Measurements from ENCODE around the gene FAM81A.
"Not testable (repeated sequence)": the region's sequence is repeated elsewhere in the genome, so short reads cannot be mapped to it uniquely, and the experiment has no call there.

Gene FAM81A

DNA sequence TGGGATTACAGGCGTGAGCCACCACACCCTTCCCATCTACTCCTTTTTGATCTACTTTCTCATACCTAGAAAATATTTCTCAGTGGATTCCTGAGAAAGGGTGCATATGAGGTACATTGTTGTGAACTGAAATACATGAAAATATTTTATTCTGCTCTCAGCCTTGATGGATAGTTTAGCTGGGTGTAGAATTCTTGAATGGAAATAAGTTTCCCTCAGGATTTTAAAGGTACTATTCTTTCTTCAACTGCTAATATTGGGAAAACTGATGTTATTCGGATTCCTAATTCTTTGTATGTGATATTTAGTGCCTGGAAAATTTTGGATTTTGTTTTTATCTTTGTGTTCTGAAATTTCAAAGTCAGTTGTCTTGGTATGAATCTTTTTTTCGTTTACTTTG, 9.1 kb upstream of the FAM81A start:
- DNase-seq (ENCODE audit: low spot score): not testable (repeated sequence)

DNA sequence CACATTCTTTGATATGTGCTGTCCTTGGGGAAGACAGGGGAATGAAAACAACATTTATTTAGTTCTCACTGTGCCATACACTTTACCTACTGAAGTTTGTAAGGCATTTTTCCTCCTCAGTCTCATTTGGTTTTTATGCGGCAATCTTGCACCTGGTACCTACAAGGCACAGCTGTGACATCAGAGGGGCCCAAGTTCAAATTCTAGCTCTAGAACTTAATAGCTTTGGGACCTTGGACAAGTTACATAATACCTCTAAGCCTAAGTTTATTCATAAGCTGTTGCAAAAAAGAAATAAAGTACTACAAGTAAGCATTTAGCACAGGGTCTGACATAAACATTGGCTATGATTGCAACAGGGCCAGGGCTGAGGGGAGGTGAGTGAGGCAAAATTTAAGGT, 5.6 kb upstream of the FAM81A start:
- no peak for DNase-seq (ENCODE audit: low spot score)

DNA sequence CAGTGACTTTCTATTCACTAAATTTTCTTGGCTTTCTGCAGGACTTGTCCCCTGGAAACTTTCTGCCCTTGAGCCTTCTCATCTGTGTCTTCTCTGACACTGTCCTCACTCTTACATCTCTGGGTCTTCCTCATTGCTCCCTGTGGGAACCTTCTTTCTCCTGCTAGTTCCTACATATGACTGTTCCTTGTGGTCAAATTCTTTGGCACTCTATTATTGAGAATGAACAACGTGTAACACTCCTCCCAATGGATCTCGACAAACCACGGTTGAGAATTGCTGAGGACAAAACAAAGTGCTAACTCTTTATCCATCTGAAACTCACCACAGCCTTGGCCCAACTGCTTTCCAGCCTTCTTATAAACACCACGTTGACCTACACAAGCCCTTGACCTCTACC, 3.5 kb upstream of the FAM81A start:
- no peak for DNase-seq (ENCODE audit: low spot score)

DNA sequence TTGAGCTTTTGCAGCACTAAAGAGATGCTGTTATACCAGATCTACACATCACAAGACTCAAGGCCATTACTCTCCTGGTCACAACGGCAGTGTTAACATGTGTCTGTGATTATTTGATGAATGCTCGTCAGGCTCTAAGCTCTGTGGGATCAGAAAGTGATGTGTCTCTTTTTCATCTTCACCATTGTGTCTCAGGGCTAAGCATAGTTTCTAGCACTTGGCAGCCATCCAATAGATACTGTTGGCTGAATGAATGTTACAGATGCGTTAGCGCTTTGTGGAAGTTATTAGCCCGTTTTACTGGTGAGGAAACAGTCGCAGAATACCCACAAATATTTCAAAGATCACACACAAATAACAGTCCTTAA, 1.2 kb upstream of the FAM81A start:
- DNase-seq (ENCODE audit: low spot score): peak; percentile 15

DNA sequence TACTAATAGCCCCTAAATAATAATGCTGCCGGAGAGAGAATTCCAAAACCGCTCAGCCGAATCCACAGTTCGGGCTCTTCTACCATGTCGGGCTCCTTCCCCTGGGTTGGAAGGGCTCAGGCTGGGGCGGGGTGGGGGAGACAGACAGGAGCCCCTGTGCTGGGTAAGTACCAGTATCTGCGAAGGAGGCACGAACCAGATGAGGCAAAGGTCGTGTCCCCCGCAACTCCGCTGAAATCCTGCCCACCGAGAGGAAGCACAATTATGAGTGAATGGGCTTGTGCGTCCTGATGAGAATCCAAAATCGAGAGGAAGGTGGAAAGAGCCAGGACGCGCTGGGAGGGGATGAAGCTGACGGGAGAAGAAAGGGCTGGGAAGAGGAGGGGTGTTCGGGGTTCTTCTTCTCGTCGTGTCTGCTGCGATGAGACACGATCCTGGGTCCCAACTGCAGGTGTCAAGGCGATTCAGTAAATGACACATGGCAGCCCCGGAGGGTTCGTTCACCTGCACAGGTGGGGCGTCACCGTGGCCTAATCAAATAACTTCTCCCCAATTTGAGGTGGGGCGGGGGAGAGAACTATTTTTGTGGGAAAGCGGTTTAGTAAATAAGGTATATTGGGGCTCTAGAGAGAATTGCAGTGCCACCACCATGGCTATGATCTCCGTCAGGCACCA, 707 bp upstream of the FAM81A start:
- peak; percentile 1 for DNase-seq (ENCODE audit: low spot score)

DNA sequence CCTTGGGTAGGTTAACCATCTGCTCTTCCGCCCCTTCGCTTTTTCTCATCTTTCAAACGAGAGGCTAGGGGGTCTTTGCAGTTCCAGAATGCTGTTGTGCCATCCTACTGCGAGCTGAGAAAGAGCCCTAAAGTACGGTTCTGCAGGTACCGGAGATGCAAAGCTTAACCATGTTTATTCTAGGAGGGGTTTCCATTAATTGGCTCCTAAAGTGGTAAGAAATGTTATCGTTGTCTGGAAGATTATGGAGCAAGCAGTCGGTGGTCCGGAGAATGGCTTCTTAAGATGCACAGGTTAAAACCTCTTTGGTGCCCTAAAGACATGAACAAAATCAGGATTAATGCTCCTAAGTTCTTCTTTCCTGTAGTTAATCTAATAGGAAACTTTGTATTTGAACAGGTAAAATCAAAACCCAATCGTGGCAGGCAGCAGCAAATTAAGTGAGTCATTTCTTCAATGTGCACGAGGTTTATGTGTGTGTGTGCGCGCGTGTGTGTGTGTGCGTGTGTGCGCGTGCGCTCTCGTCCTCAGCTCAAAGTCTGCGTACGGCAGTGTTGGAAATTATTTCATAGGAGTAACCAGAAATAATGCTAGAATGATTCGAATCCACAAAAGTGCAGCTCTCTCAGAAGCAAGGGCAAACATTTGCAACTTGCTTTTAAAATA, 772 bp downstream of the FAM81A start:
- DNase-seq (ENCODE audit: low spot score): peak; percentile 7

DNA sequence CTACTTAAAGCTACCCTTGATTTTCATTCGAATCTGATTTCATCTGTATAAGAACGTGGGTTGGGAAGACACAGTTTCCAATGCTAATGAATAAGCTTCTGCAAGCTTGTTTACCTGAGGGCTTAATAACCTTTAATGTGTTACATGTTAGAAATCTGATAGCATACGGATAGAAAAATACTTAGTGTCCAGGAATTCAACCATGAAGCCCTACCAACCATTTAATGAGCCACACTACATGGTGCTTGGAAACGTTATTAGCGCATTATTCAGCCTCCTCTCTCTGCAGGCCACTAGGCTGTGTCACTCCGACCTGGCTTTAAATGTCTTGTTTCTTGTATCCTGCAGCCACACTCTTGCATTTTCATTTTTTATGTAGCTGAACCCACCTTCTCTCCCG, 1.6 kb downstream of the FAM81A start:
- DNase-seq (ENCODE audit: low spot score): no peak

DNA sequence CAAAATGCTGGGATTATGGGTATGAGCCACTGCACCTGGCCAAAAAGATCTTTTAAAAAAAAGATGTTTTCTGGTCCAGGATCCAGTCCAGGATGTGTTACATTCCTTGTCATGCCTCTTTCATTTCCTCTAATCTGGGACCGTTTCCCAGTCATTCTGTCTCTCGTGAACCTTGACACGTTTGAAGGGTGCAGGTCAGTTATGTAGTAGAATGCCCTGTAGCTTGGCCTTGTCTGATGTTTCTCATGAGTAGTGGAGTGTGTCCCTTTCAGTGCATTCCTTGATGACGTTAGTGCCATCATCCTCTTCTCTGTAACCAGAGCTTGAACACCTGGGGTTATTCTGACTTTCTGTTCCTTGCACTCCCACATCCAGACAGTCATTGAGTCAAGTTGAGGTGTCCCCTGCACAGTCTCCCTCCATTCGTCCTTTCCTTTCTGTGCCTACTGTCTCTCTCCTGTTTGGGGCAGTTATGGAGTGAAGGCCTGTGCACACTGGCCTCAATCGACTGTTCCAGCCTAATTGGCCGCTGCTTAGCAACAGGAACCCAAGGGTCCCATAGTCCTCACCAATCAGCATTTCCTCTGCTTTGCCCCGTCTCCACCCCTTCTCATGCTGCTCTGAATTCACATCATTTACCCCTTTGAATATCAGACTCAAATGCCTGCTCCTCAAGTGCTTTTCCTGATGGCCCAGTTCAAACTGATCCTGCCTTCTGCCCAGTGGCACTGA, 5.5 kb downstream of the FAM81A start:
- DNase-seq (ENCODE audit: low spot score): no peak

DNA sequence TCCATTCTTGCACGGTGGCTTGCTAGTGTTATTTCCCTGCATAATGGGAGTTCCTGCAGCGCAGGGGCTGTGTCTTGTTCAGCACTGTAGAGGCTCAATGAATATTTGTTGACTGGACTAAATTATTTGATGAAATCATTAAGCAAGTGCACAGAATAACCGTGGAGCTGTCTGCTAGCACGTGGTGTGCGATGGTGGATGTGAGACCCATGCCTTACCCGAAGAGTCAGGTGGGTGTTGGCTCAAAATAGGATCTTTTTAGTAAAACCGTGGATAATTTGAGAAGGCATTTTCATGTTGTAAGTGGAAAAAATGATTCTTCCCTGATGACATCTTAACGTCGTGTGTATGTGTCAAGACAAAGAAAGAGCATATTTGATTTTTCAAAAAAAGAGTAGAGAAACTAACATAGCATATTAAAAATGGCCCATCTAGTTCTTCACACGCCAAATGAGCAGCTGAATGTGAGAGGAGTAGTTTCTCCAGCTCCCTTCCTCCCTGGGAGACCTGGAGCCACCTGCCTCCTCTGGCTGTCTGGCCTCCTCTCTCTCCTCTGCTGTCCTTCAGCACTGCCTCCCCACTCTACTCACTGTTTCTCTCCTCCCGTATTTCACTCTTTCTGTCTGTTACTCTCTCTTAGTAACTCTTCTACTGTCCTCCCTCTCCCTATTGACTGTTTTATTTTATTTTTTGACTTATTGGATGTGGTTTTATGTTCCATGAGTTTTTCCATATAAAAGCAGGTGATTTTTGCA, 6.3 kb downstream of the FAM81A start:
- DNase-seq (ENCODE audit: low spot score): no peak

DNA sequence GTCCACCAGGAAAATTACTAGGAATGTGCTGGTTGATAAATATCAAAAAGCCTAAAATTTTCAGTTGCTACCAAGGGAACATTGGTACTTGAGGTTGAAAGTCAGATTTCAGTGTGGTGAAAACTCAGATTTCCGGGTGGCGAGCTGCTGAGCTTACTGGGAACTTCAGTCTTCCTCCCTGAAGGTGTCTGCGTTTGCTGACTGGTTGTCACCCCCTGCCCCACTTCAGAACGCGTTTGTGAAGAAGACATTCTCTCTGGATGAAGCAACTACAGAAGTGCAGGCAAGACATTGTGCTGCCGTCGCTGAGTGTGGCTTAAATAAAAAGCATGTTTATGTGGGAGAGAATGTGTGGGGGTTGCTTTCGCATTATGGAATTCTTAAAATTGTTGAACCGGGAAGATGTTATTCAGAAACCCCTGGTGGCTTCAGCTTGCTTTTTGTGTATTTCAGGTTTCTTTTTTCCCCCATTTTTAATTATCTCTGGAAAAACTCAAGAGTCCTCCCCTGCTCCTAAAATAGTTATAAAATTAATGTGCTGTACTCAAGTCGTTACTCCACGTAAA, 7.1 kb downstream of the FAM81A start:
- no peak for DNase-seq (ENCODE audit: low spot score)

DNA sequence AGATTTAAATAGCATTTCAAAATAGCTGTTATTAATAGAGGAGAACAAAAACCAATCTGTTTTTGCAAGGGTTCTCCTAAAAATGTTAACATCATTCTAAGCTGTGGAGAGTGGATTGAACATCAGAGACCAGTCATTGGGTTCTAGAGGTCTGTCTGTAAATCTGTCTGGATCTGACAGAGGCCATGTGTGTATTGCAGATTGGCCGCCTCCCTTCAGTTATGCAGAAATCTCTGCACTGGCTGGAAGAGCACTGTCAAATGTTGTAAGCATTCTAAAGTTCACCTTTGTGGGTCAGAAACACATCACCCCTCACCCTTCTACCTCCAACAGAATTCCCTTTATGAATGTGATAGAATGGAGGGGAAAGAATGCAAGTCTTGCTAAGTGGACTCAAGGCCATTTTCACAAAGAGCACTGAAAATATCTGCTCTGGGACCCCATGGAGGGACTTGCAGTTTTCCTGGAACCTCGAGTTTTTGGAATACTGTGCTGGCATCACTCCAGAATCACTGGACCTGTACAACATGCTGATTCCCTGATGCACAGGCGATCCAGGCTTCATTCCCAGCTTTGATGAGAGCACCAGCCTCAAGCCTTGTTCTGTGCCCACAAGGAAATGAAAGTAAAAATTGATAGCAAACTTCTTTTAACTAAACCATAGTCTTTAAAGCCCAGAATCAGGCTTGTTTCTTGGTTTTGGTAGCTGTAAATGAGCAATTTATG, 8.4 kb downstream of the FAM81A start:
- no peak for DNase-seq (ENCODE audit: low spot score)

DNA sequence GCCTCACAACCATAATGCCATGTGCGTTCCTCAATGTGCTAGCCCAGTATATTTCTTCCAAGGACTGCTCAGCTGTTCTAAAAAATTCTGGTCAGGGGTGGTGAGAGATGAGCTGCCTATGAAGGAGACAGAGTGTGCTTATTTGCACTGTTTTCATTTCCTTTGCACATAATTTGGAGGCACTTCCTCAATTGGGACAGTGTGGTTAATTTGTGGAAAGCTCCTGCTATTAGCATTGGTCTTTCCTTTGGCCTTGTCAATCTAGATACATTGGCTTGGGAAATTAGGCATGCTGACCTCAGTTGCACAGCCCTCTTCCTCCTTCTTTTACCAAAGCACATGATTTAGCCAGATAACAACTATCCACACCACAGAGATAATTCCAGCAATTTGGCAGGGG, 9.4 kb downstream of the FAM81A start:
- DNase-seq (ENCODE audit: low spot score): no peak

DNA sequence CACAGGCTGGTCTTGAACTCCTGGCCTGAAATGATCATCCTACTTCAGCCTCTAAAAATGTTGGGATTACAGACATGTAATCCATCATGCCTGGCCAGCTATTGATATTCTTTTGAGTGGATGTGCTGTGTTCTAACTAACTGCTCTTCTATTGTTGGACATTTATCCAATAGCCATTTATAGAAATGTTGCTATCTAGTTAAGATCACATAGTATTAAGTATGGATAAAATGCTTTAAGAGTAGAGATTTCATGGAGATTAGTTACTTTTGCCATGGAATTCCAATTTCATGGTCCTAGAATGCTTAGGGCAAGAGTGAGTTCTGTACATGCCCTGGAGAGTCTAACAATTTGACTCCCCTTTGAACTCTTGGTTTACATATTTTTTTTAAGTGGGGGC, 10.9 kb downstream of the FAM81A start:
- DNase-seq (ENCODE audit: low spot score): no peak

DNA sequence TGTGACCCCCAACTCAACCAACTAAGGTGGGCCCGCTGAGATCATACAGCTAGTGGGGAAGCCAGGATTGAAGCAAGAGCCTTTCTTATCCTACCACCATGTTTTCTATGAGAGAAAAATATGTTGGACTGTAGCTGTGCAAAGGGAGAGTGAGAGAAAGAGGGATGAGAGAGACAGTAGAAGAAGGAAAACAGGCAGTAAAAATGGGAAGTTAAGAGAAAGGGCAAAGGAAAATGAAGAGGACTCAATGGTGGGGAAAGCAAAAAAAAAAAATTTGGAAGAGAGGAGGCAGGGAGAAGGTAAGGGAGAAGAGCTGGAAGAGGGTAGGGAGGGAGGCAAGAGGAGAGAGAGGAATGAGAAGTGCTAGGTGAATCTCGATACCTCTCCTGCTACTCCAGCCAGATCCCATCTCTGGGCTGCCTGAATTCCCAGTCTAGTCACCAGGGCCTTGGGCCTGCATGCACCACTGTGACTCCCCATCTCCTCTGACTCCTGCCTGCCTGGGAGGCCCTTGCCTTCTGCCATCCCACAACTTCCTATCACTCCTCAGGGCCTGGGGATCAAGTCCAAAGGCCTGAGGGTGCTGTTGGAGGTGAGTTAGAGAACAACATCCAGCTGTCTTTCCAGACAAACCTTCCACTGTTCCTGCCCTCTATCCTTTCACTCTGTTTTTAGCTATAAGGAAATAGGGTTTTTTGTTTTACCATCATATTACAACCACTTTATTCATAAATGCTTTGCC, 15.7 kb downstream of the FAM81A start:
- no peak for DNase-seq (ENCODE audit: low spot score)

DNA sequence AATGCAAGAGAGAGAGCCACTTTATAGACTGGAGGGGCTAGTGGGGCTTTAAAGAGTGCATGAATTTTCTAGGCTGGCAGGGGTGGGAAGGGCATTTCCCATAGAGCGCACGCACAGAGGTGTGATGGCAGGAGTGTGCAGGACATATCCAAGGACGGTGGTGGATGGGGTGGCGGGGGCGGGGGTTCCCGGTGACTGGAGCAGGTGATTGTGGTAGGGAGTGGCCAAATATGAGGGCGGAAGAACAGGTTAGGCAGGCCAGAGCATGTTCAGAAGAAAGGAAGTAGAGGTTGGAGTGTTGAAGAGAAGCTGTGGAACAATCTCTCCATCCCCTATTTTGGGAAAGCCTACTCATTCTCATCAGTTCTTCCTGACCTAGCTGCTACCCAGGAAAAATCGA, 18.1 kb downstream of the FAM81A start:
- DNase-seq (ENCODE audit: low spot score): no peak

DNA sequence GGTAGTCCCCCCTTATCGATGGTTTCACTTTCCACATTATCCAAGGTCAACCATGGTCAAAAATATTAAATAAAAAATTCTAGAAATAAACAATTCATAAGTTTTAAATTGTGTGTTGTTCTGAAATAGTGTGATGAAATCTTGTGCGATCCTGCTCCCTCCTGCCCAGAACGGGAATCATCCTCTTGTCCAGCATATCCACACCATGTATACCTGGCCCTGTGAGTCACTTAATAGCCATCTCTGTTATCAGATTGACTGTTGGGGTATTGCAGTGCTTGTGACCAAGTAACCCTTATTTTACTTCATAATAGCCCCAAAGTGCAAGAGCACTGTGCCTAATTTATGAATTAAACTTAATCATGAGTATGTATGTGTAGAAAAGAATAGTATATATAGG, 19.1 kb downstream of the FAM81A start:
- no peak for DNase-seq (ENCODE audit: low spot score)

DNA sequence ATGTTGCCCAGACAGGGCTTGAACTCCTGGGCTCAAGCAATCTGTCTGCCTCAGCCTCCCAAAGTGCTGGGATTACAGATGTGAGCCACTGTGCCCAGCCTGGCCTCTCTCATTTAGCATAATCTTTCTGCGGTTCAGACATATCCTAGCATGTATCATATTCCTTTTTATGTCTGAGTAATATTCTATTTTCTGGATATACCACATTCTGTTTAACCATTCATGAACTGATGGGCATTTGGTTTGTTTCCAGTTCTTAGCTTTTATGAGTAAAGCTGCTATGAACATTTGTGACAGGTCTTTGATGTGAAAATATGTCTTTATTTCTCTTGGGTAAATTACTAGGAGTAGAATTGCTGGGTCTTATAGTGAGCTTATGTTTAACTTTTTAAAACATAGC, 23.5 kb downstream of the FAM81A start:
- no peak for DNase-seq (ENCODE audit: low spot score)

DNA sequence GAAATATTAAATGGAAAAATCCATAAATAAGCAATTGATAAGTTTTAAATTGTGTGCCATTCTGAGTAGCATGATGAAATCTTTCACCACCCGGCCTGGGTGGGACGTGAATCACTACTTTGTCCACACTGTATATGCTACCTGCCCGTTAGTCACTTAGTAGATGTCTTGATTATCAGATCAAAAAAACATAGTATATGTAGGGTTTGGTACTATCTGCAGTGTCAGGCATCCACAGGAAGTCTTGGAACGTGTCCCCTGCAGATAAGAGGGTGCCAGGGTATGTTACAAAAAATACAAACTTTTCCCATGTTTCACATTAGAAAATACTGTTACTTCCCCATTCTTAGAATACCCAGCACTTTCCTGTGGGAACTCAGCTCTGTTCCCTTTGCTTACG, 35.2 kb downstream of the FAM81A start:
- no peak for DNase-seq (ENCODE audit: low spot score)

DNA sequence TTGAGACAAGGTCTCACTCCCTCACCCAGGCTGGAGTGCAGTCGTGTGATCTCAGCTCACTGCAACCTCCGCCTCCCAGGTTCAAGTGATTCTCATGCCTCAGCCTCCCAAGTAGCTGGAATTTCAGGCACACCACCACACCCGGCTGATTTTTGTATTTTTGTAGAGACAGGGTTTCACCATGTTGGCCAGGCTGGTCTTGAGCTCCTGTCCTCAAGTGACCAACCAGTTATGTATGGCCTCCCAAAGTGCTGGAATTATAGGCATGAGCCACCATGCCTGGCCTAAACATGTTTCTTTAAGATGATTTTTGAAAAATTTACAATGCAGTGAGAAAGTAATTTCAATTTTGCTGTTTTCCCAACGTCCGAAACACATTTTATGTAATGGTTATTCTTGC, 37.2 kb downstream of the FAM81A start:
- DNase-seq (ENCODE audit: low spot score): not testable (repeated sequence)

DNA sequence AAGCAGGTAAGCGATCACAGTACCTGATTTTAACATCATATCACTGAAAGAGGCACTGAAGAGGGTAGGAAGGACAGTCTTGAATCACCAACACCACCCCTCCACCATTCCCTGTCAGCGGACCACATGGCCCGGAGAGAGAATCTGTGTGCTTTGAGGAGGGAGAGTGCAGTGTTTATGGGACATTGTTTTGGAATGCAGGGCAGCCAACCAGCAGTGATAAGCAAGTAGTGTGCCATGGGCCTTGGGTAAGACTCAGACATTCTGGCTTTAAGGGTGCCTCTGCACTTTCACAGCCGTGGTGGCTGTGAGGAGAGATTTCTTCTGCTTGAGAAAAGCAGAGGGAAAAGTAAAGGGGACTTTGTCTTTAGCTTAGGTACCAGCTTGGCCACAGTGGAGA, 46.4 kb downstream of the FAM81A start:
- DNase-seq (ENCODE audit: low spot score): no peak

DNA sequence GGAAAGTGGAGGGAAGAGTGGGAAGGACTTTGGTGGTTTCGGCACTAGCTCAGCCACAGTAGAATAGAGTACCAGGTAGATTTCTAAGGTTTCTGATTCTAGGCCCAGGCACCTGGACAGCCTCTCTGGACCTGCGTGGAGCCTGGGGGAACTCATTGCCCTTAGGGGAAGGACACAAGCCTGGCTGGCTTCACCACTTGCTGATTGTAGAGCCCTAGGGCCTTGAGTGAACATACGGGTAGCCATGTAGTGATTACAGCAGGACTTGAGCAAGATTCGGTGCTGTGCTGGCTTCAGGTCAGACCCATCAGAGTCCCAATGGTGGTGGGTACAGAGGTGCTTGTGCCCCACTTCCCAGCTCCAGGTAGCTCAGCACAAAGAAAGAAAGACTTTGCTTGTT, 47.0 kb downstream of the FAM81A start:
- DNase-seq (ENCODE audit: low spot score): no peak
